Keratinocyte (primary cell): ENCODE measurements around the gene HERC3. TPM values are rescaled to one million over a fixed set of nuclear protein-coding genes. Genes with fewer than 3 reads are reported as not detected.

Source experiments
- DNase-seq: peaks from one replicate; pipeline ENCODE4 v3.0.0-alpha.2; 2011; ENCODE audit warnings: low read depth, missing footprints, low spot score
- FAIRE-seq: peaks from 2 replicates; lab custom pipeline; 2011; peaks lifted over from hg19 to GRCh38; lab: Jason Lieb, UNC
- H2AFZ ChIP-seq: 2 replicates; pipeline ENCODE4 v1.6.0; 2012; ENCODE audit warnings: low read length, control low read depth, inconsistent platforms; ENCODE audit not compliant: control insufficient read depth
- H3K27ac ChIP-seq: 2 replicates; pipeline ENCODE4 v1.5.1; 2011; ENCODE audit warnings: low read length; ENCODE audit not compliant: control insufficient read depth, insufficient read depth
- H3K27me3 ChIP-seq: 3 replicates; pipeline ENCODE4 v1.6.0; 2011; ENCODE audit warnings: low read length; ENCODE audit not compliant: control insufficient read depth, insufficient read depth; ENCODE audit errors: extremely low read depth
- H3K36me3 ChIP-seq, 2 experiments: 2 replicates in 1 of 2; 3 replicates in 1 of 2; pipeline ENCODE4 v1.5.1; 2011; ENCODE audit warnings: low read length in 2 of 2, mild to moderate bottlenecking in 1 of 2; ENCODE audit not compliant: control insufficient read depth in 2 of 2, insufficient read depth in 2 of 2; ENCODE audit errors: extremely low read depth in 1 of 2
- H3K4me1 ChIP-seq: 3 replicates; pipeline ENCODE4 v1.5.1; 2011; ENCODE audit warnings: low read length; ENCODE audit not compliant: control insufficient read depth, insufficient read depth; ENCODE audit errors: extremely low read depth
- H3K4me2 ChIP-seq: 3 replicates; pipeline ENCODE4 v1.6.0; 2011; ENCODE audit warnings: low read depth, low read length; ENCODE audit not compliant: control insufficient read depth, insufficient read depth; ENCODE audit errors: extremely low read depth
- H3K4me3 ChIP-seq, 3 experiments: fragments of 200-600 bp in 1 of 3; sonication (generic) in 1 of 3; 2 replicates in 2 of 3; 3 replicates in 1 of 3; pipeline ENCODE4 v1.5.1; 2011 to 2016; ENCODE audit warnings: low read length in 3 of 3, mild to moderate bottlenecking in 3 of 3, control low read depth in 2 of 3, inconsistent platforms in 1 of 3, low read depth in 1 of 3, mixed read lengths in 1 of 3, mixed run types in 1 of 3, moderate library complexity in 1 of 3; ENCODE audit not compliant: control insufficient read depth in 2 of 3, insufficient read depth in 2 of 3; ENCODE audit errors: extremely low read depth in 1 of 3
- H3K79me2 ChIP-seq: 2 replicates; pipeline ENCODE4 v1.6.0; 2012; ENCODE audit warnings: low read length; ENCODE audit not compliant: control insufficient read depth, insufficient read depth
- H3K9ac ChIP-seq: 3 replicates; pipeline ENCODE4 v1.6.0; 2011; ENCODE audit warnings: low read length; ENCODE audit not compliant: control insufficient read depth, insufficient read depth; ENCODE audit errors: extremely low read depth
- H3K9me1 ChIP-seq: 3 replicates; pipeline ENCODE4 v1.6.0; 2011; ENCODE audit warnings: low read length; ENCODE audit not compliant: control insufficient read depth, insufficient read depth; ENCODE audit errors: extremely low read depth
- H3K9me3 ChIP-seq: 2 replicates; pipeline ENCODE4 v1.5.1; 2012; ENCODE audit warnings: low read depth, low read length; ENCODE audit not compliant: control insufficient read depth
- H4K20me1 ChIP-seq: 3 replicates; pipeline ENCODE4 v1.6.0; 2011; ENCODE audit warnings: low read length; ENCODE audit not compliant: control insufficient read depth, insufficient read depth; ENCODE audit errors: extremely low read depth
- EZH2 ChIP-seq: IDR thresholded peaks from one replicate; pipeline ENCODE4 v1.6.1; 2012; ENCODE audit warnings: inconsistent platforms, mild to moderate bottlenecking, low read length, moderate library complexity
- dilution Hi-C: fragments of 300-500 bp; cut with MboI; formaldehyde crosslinking; loops from one replicate; pipeline ENCODE4 v1.7.0; 2020; ENCODE audit warnings: low sequenced_read_pairs; ENCODE audit not compliant: extremely low pct_ligation_motif_present
- polyA plus RNA-seq, 5 experiments: library from polyadenylated mRNA; depleted of rRNA in 3 of 5; stranded (reverse) in 3 of 5; stranded (forward) in 1 of 5; unstranded in 1 of 5; fragments of >200 nt; gene quantifications; 1 replicate in 1 of 5; 2 replicates in 3 of 5; 3 replicates in 1 of 5; pipeline versions ENCODE4 v1.2.1 to v1.2.3, GENCODE V29; 2011 to 2012; ENCODE audit warnings: missing spikeins in 2 of 5, low read depth in 1 of 5, low replicate concordance in 1 of 5
- TF ChIP-seq, protein P1 (sequence below), 3 experiments: IDR thresholded peaks in 1 of 3; conservative IDR thresholded peaks in 1 of 3; optimal IDR thresholded peaks in 1 of 3; 2 replicates in 2 of 3; 3 replicates in 1 of 3; pipeline versions ENCODE3 to v1.5.1; 2011; ENCODE audit warnings: low read length in 3 of 3, mild to moderate bottlenecking in 3 of 3, moderate library complexity in 2 of 3, control low read depth in 1 of 3, inconsistent platforms in 1 of 3; ENCODE audit not compliant: insufficient read depth in 2 of 3; ENCODE audit errors: extremely low read depth in 1 of 3

The HERC3 gene
- polyA plus RNA-seq, 1 donor (not counting 4 experiments of a cell fraction or from before 2014, with no cell fraction given) = 26.3 TPM

GRCh38 chr4:88747351-88747750, 155.1 kb downstream of the HERC3 start:
- H4K20me1 ChIP-seq = no peaks in the 10 kb centered on the region
- dilution Hi-C loops = no loop called here
- no peak overlapping the region for H3K4me3 ChIP-seq
- no peaks in the 10 kb centered on the region for H3K79me2 ChIP-seq
- no peaks in the 10 kb centered on the region for H3K27me3 ChIP-seq
- H3K4me1 ChIP-seq = no peaks in the 10 kb centered on the region
- no peaks in the 10 kb centered on the region for H3K9me3 ChIP-seq
- H2AFZ ChIP-seq = no peak overlapping the region
- no peaks in the 10 kb centered on the region for H3K9me1 ChIP-seq
- DNase-seq = no peak
- no peak overlapping the region for H3K27ac ChIP-seq
- TF ChIP-seq, protein P1, sequence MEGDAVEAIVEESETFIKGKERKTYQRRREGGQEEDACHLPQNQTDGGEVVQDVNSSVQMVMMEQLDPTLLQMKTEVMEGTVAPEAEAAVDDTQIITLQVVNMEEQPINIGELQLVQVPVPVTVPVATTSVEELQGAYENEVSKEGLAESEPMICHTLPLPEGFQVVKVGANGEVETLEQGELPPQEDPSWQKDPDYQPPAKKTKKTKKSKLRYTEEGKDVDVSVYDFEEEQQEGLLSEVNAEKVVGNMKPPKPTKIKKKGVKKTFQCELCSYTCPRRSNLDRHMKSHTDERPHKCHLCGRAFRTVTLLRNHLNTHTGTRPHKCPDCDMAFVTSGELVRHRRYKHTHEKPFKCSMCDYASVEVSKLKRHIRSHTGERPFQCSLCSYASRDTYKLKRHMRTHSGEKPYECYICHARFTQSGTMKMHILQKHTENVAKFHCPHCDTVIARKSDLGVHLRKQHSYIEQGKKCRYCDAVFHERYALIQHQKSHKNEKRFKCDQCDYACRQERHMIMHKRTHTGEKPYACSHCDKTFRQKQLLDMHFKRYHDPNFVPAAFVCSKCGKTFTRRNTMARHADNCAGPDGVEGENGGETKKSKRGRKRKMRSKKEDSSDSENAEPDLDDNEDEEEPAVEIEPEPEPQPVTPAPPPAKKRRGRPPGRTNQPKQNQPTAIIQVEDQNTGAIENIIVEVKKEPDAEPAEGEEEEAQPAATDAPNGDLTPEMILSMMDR (optimal IDR thresholded peaks at IDR 0.05 in 1 of 3, IDR thresholded peaks at IDR 0.05 in 1 of 3, conservative IDR thresholded peaks at IDR 0.05 in 1 of 3; ENCODE audit: extremely low read depth in 1 of 3, insufficient read depth in 2 of 3, low read length in 3 of 3) = no peak
- TF ChIP-seq EZH2 = no peak
- H3K9ac ChIP-seq = no peak overlapping the region
- FAIRE-seq = no peak
- no peak overlapping the region for H3K4me2 ChIP-seq
- peaks cover 0 to 3% of the 10 kb centered on the region in 2 experiments for H3K36me3 ChIP-seq

DNA sequence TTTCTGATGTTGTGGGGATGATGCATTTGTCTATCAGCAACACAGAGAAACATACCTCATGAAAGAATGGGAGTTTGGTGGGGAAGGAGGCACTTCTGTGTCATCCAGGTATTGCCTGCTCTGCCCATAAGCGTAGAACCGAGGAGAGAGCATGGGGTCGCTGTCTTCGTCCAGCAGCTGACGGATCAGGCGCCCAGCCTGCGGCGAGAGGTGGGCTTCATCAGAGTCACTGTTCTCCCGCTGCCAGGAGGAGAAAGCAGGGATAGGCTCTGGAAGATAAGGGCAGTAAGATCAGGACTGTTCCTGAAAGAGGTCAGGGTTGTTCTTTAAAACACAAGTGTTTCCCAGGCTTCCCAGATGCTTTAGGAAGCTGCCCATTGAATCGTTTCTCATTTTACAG, 158.1 kb downstream of the HERC3 start:
- Histone ChIP-seq H3K27me3 (no peaks in the 10 kb centered on the region), H3K9ac (no peak overlapping the region), H4K20me1 (no peaks in the 10 kb centered on the region), H2AFZ (no peak overlapping the region), H3K4me2 (no peak overlapping the region), H3K36me3 (peaks cover 0 to 3% of the 10 kb centered on the region in 2 experiments), H3K4me3 (no peak overlapping the region), H3K9me1 (no peaks in the 10 kb centered on the region), H3K4me1 (no peaks in the 10 kb centered on the region), H3K79me2 (no peaks in the 10 kb centered on the region), H3K27ac (no peak overlapping the region), H3K9me3 (no peaks in the 10 kb centered on the region)
- FAIRE-seq = no peak
- TF ChIP-seq, protein P1 (optimal IDR thresholded peaks at IDR 0.05 in 1 of 3, IDR thresholded peaks at IDR 0.05 in 1 of 3, conservative IDR thresholded peaks at IDR 0.05 in 1 of 3; ENCODE audit: extremely low read depth in 1 of 3, insufficient read depth in 2 of 3, low read length in 3 of 3) = no peak
- no peak for TF ChIP-seq EZH2
- no peak for DNase-seq
- dilution Hi-C loops = no loop called here
